ENCODE results near the gene RPL15. TPM values are rescaled to one million over a fixed set of nuclear protein-coding genes. Genes with fewer than 3 reads are reported as not detected.

RPL15 gene
- total RNA-seq, 1 experiment from 2014 or later, result 864 TPM

GRCh38 chr3:23937296-23937695 lies 20.4 kb downstream of the RPL15 start:
- intact Hi-C loops (cut with micrococcal nuclease; ENCODE audit: unreplicated experiment), result no loop called here
- Histone ChIP-seq H3K4me3 (ENCODE audit: low read depth in 2 of 2, low read length in 2 of 2) (no peak overlapping the region), H3K27me3 (ENCODE audit: control insufficient read depth, insufficient read depth, low read length) (no peaks in the 10 kb centered on the region), H3K9me3 (ENCODE audit: control insufficient read depth, insufficient read depth, low read depth, low read length) (no peaks in the 10 kb centered on the region), H3K4me1 (ENCODE audit: control insufficient read depth, insufficient read depth, low read length) (no peaks in the 10 kb centered on the region), H3K36me3 (ENCODE audit: control insufficient read depth, insufficient read depth, low read length) (no peaks in the 10 kb centered on the region), H3K27ac (ENCODE audit: low read length) (no peak overlapping the region)
- POLR2A ChIA-PET, result interaction anchor here (0.7 kb wide), 2 partner anchors 24 to 188 kb away, joined by 7 to 8 read pairs; no protein-coding TSS in a partner anchor
- CTCF ChIA-PET, result no interaction called here
- in situ Hi-C loops (cut with HindIII; ENCODE audit: low pct_unique_long_range_greater_than_20kb, low sequenced_read_pairs), result no loop called here
- DNase-seq (ENCODE audit: low read depth, low spot score) (no peak), ATAC-seq (no peak)
- BruUV-seq (replicated peaks), result no TSS peak
- TF ChIP-seq POLR2AphosphoS5 (IDR thresholded peaks at IDR 0.05; ENCODE audit: low read depth, low read length) (no peak), REST (IDR thresholded peaks at IDR 0.05; ENCODE audit: insufficient read depth in 1 of 2, low read depth in 2 of 2, low read length in 1 of 2) (no peak), TCF7L2 (IDR thresholded peaks at IDR 0.05; ENCODE audit: low read depth, low read length) (no peak), SIN3A (IDR thresholded peaks at IDR 0.05; ENCODE audit: borderline replicate concordance, insufficient read depth, low read depth, low read length) (no peak)
- TF ChIP-seq, protein P1, sequence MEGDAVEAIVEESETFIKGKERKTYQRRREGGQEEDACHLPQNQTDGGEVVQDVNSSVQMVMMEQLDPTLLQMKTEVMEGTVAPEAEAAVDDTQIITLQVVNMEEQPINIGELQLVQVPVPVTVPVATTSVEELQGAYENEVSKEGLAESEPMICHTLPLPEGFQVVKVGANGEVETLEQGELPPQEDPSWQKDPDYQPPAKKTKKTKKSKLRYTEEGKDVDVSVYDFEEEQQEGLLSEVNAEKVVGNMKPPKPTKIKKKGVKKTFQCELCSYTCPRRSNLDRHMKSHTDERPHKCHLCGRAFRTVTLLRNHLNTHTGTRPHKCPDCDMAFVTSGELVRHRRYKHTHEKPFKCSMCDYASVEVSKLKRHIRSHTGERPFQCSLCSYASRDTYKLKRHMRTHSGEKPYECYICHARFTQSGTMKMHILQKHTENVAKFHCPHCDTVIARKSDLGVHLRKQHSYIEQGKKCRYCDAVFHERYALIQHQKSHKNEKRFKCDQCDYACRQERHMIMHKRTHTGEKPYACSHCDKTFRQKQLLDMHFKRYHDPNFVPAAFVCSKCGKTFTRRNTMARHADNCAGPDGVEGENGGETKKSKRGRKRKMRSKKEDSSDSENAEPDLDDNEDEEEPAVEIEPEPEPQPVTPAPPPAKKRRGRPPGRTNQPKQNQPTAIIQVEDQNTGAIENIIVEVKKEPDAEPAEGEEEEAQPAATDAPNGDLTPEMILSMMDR (IDR thresholded peaks at IDR 0.05), result no peak

DNA sequence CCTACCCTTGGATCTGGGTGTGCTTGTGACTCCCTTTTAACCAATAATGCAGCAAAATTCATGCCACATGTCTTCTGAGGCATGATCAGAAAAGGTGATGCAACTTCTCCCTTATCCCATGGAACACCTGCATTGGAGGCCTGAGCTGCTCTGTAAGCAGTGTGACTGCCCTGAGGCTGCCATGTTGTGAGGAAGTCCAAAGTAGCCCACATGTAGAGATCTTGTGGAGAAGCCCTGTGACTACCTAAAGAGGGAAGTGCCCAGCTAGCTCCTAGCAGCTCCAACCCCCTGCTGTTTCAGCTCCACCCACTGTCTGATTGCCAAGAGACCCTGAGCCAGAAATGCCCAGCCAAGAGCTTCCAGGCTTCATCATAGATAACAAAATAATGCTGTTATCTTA lies 21.8 kb downstream of the RPL15 start:
- no peaks in the 10 kb centered on the region for H3K36me3 ChIP-seq (ENCODE audit: control insufficient read depth, insufficient read depth, low read length)
- intact Hi-C loops (cut with micrococcal nuclease; ENCODE audit: unreplicated experiment) (no loop called here), in situ Hi-C loops (cut with HindIII; ENCODE audit: low pct_unique_long_range_greater_than_20kb, low sequenced_read_pairs) (no loop called here)
- no peaks in the 10 kb centered on the region for H3K27me3 ChIP-seq (ENCODE audit: control insufficient read depth, insufficient read depth, low read length)
- no peak for ATAC-seq
- no peak overlapping the region for H3K27ac ChIP-seq (ENCODE audit: low read length)
- H3K4me3 ChIP-seq (ENCODE audit: low read depth in 2 of 2, low read length in 2 of 2), result no peak overlapping the region
- no peak for DNase-seq (ENCODE audit: low read depth, low spot score)
- ChIA-PET CTCF (no interaction called here), POLR2A (interaction anchor here (0.6 kb wide), 1 partner anchor 10 kb away, joined by 13 read pairs; no protein-coding TSS in a partner anchor)
- BruUV-seq (replicated peaks), result no TSS peak
- no peak for TF ChIP-seq TCF7L2 (IDR thresholded peaks at IDR 0.05; ENCODE audit: low read depth, low read length)
- no peak for TF ChIP-seq SIN3A (IDR thresholded peaks at IDR 0.05; ENCODE audit: borderline replicate concordance, insufficient read depth, low read depth, low read length)
- no peak for TF ChIP-seq POLR2AphosphoS5 (IDR thresholded peaks at IDR 0.05; ENCODE audit: low read depth, low read length)
- no peak for TF ChIP-seq REST (IDR thresholded peaks at IDR 0.05; ENCODE audit: insufficient read depth in 1 of 2, low read depth in 2 of 2, low read length in 1 of 2)
- TF ChIP-seq, protein P1 (IDR thresholded peaks at IDR 0.05), result no peak
- no peaks in the 10 kb centered on the region for H3K9me3 ChIP-seq (ENCODE audit: control insufficient read depth, insufficient read depth, low read depth, low read length)
- no peaks in the 10 kb centered on the region for H3K4me1 ChIP-seq (ENCODE audit: control insufficient read depth, insufficient read depth, low read length)

Data from Panc1 (cell line).